HG02571 (cell line): ENCODE data around the gene PAAF1.
"Not testable (repeated sequence)": the region's sequence is repeated elsewhere in the genome, so short reads cannot be mapped to it uniquely, and the experiment has no call there.

ENCODE experiments used
- ATAC-seq: cut with Tn5 transposase; IDR thresholded peaks from one replicate; pipeline ENCODE4 v1.9.1; 2021; ENCODE audit warnings: mild to moderate bottlenecking, moderate library complexity; ENCODE audit not compliant: unreplicated experiment

Gene PAAF1

DNA sequence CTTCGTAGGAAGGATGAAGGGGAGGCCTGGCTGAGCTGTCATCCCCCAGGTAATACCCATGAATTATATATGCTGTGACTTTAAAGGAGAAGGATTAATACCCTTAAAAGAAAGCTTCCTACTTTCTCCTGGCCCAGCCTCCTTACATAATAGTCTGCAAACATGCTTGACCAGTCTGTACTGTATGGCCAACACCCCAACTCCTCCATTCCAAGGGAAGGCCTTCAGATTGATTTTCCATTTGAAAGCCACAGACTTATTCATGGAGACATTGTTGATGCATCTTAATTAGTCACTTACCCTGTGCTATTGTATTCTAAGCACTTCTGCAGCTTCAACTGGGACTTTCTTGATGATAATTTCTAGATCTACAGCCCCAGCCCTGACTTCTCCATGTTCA is 2.0 kb downstream of the PAAF1 start:
- ATAC-seq: no peak

DNA sequence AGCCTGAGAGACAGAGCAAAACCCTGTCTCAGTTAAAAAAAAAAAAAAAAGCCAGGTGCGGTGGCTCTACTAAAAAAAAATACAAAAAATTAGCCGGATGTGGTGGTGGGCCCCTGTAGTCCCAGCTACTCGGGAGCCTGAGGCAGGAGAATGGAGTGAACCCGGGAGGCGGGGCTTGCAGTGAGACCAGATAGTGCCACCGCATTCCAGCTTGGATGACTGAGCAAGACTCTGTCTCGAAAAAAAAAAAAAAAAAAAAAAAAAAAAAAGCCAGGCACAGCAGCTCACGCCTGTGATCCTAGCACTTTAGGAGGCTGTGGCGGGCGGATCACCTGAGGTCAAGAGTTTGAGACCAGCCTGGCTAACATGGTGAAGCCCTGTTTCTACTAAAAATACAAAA is 3.6 kb downstream of the PAAF1 start:
- ATAC-seq: not testable (repeated sequence)

DNA sequence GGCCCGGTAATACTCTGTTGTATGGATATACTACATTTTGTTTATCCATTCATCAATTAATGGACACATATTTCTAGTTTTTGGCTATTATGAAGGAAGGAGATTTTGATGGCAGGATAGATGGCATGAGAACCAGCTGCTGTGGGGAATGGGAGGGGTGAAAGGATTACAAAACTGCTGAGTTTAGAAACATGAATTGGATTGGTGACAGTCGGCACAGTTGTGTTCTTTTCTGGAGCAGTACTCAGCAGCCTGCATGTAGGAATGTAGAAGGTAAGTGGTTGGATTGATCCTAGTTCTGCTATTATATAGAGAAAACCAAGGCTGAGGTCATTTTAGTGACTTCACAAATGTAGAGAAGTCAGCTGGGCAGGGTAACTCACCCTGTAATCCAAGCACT is 7.1 kb downstream of the PAAF1 start:
- no peak for ATAC-seq

DNA sequence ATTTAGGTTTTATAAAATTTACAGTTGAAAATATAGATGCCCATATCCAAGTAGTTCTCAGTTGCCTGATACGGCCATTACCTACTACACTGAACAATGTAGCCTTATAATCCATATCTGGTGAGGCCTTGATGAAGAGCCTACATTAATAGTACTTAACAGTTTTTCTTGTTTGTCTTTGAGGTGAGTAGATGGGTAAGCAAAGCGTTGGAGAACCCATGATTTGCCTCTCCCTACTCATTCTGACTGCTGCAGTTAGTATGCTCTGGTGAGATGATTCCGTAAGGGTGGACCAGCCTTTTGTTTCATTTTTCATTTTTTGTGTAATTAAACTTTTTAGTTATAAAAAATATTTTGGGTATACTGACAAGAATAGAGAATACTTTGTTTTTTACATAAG is 11.4 kb downstream of the PAAF1 start:
- no peak for ATAC-seq

DNA sequence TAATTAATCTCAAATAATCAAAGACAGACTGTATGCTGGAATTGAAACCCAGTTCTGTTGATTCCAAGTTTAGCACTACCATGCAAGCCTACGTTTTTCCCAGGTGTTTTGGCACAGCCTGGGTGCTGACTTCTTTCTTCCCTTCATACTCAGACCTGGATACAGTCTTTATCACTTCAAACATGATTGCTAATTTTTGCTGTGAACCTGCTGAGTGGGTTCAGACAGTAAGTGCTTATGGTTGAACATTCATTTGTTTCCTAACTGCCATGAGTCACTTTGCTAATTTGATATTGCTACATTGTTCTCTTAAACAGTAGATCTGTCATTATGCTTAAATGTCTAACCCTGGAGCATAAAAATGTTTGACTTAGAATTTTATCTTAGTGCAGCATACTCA is 12.2 kb downstream of the PAAF1 start:
- no peak for ATAC-seq

DNA sequence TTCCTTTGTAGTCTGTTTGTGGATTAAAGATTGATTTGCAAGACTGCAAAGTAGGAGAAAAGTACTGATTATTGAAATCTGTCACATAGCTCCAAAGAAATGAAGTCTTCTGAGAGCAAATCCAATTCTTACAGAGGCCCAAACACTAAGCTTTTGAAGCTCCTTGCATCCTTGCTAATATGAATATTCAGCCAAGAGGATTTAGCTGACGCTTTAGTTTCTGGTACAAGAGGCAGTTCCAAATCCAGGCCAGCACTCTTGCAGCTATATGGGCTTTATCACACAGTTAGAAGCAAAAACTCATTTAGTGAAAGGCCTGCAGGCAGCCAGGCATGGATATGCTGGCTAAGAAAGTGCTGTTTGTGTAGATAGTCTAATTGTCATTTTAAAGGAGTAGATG is 12.7 kb downstream of the PAAF1 start:
- ATAC-seq: no peak

DNA sequence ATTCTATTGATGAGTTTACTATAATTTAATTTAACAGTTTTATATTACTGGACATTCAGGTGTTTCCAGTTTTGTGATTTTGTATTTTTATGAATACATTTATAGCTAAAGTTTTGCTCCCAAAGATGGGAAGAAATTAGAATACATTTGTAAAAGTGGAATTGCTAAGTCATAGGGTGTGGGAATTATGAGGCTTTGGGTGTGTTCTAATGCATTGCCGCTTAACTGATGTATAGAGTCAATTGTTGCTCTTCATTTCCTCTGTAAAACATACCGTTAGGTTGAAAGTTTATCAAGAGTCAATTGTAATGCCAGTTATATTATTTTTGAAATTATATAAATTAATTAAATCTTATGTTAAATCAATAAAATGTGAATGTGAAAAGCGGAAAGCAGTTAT is 16.2 kb downstream of the PAAF1 start:
- ATAC-seq: no peak

DNA sequence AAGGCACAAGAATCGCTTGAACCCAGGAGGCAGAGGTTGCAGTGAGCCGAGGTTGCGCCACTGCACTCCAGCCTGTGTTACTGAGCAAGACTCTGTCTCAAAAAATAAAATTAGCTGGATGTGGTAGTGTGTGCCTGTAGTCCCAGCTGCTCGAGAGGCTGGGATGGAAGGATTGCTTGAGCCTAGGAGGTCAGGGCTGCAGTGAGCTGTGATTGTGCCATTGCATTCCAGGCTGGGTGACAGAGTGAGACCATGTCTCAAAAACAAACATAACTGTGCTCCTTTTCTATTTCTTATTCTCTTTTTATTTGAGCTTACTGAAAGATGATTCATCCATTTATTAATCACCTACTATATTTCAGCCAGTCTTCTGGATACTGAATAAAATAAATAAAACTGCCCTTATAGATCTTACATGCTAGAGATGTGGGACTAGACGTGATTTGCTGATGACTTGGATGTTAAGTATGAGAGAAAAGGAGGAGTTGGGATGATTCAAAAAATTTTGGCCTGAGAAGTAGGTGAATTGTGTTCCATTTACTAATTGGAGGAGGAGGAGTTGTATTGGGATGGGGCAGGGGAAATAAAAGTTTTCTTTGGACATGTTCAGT is 18.0 kb downstream of the PAAF1 start:
- ATAC-seq: no peak

DNA sequence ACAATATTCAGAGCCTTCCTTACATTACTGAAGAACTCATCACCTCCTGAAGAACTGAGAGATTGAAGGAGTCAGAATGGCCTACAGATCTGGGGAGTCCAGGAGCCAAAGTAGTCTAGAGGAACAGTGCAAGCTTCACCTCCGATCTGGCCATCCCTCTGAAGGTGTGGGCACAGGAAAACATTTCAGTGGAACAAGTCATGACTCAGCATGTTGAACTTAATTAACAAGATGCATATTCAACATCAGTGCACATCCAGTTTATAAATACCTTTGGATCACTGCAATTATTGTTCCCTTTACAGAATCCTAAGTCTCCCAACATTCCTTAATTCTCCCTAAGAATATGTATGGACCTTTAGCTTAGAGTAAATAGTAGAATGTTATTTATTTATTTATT is 25.5 kb downstream of the PAAF1 start:
- ATAC-seq: no peak

DNA sequence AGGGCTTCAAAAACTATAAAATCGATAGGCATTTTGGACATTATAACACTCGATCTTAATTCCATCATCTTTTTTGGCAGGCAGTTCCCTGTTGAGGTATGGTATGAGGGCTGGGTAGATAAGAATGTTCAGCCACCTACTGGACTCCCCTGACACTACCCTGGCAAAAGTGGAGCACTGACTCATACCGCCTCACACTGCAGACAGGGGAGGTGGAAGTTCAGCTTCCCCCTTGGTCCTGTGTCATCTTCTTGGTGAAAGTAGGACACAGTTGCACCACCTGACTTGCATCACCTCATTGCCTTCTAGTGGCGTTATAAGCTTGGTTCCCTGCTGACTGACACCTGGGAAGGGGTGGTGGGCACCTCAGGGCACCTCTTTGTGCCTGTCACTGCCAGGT is 30.4 kb downstream of the PAAF1 start:
- no peak for ATAC-seq

DNA sequence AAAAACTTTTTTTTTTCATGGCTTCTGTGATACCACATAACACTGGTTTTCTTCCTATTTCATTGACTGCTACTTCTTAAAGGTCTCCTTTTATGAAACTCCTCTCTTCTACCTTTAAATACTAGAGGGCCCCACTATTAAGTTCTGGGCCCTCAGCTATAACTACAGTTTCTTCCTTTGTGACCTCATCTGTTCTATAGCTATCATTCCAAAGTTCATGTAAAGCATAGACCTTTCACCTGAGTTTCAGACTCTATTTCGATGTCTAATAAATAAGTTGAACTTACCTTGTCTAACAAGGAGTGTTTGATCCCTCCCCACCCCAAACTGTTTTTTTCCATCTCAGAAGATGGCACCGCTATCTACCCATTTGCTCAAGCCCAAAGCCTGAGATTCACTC is 35.2 kb downstream of the PAAF1 start:
- no peak for ATAC-seq

DNA sequence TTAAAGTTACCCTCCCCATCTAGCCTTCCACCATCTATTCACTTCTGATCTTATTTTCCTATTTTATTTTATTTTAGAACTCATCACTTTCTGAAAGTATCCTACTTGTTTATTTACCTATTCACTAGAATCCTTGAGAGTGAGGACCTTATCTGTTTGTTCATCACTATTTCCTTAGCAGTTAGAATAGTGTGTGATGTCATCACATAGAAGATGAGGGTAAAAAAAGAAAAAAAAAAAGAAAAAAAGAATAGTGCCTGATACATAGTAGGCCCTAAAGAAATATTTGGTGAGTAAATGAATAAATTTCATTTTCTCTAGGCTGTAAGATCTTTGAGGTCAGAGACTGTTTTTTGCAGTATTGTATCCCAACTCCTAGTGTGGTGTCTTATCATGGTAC is 36.7 kb downstream of the PAAF1 start:
- ATAC-seq: no peak

DNA sequence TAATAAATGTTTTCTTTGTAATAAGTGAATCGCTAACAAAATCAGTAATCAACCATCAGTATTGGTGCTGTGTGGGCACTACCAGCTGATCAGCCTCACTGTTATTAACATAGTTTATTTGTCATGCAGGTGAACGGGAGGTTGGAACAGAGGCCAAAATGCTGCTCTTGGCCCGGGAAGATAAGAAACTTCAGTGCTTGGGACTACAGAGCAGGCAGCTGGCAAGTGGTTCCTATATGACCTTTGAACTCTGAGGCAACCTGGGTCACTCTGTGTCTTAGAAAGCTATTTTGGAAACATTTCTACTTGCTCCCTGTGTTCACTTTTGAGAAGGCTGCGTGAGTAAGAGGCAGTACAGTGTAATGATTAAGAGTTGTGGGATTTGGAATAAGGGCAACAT is 37.5 kb downstream of the PAAF1 start:
- no peak for ATAC-seq

DNA sequence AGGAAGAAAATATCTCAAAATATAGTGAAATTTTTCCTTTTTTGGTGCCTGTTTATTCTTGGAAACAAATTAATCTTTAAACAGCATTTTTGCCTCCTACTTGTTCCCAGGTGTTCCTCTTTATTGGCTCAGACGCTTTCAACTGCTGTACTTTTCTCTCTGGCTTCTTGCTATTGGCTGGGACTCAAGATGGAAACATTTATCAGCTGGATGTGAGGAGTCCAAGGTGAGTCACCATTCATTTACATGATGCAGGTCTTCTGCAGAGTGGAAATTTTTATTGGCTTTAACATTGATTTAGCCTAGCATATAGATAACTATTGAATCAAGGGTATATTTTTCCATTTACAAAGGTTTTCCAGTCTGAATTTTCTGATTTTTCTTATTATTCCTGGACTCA is 39.6 kb downstream of the PAAF1 start:
- ATAC-seq: no peak

DNA sequence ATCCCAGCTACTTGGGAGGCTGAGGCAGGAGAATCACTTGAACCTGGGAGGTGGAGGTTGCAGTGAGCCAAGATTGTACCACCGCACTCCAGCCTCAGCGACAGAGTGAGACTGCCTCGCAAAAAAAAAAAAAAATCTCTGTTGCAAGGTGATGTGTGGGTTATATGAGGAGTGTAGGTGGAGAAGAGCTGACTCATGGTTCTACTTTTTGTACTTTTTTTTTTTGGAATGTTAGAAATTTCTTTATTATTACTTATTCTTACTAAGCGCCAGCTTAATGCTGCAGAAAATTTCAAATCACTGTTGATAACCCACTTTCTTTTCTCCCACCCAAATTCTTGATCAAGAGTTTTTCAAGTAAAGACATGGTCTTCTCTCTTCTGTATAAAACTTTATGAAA is 44.4 kb downstream of the PAAF1 start:
- no peak for ATAC-seq

DNA sequence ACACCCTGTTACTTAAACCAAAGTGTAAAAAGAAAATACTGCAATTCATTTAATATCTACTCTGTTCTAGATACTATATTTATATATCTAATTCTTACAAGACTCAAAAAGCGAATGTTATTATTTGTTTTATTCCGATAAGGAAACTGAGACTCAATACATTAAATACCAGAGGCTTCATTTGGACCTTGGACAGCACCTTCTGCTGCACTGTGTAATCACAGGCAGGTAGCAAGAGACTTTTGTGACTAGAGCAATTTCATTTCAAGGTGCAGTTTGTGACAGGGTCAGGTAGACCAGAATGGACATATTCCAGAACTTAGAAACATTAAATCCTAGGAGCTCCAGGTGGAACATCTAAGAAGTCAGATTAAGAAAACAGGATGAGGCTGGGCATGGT is 52.6 kb downstream of the PAAF1 start:
- no peak for ATAC-seq

DNA sequence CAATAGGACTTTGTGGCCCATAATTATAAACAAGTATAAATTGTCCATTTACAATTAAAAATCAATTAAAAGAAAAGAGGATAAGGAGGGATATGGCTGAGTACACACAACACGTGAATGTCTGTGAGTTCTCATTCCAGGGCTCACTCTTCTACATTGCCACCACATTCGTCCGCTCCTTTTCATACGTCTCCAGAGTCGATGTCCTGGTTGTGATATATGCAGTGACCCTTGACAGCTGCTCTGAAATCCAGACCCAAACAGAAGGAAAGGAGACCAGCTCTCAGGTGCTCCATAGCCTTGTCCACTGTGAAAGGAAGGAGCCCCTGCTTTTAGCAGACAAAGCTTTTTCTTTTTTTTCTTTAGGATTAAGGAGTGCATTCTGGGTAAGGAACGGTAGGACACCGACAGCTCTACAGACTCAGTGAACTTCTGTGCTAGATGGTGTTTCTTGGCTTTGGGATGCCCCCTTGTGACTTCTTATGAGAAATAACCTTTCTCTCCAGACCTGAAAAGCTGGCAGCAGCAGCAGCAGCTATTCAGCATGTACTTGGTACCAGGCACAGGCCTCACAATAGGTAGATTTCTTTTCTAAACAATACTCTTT is 54.3 kb downstream of the PAAF1 start:
- ATAC-seq: no peak

DNA sequence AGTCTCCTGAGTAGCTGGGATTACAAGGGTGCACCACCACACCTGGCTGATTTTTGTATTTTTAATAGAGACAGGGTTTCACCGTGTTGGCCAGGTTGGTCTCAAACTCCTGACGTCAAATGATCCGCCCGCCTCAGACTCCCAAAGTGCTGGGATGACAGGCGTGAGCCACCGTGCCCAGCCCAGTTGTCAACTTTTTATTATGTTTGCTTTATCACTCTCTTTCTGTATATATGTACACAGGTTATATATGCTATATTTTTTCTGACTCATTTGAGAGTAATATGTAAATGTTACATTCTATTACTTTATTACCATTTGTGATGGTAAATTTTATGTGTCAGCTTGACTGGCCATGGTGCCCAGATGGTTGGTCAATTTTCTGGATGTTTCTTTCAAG is 55.2 kb downstream of the PAAF1 start:
- no peak for ATAC-seq

DNA sequence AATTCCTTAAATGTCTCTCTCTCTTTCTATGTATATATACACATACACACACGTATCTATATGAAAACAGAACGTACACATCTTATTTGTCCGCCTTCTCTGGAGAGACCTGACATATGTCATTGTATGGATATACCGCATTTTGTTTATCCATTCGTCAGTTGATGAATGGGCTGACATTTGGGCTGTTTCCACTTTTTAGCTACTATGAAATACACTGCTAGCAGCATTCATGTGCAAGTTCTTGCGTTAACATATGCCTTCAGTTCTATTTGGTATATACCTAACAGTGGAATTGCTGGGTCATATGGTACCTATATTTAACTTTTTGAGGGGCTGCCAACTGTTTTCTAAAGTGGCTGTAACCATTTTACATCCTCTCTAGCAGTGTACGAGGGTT is 56.0 kb downstream of the PAAF1 start:
- no peak for ATAC-seq

DNA sequence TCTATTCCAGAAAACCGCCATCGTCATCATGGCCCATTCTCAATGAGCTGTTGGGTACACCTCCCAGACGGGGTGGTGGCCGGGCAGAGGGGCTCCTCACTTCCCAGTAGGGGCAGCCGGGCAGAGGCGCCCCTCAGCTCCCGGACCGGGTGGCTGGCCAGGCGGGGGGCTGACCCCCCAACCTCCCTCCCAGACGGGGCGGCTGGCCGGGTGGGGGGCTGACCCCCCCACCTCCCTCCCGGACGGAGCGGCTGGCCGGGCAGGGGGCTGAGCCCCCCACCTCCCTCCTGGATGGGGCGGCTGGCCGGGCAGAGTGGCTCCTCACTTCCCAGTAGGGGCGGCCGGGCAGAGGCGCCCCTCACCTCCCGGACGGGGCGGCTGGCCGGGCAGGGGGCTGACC is 59.2 kb downstream of the PAAF1 start:
- ATAC-seq: not testable (repeated sequence)

DNA sequence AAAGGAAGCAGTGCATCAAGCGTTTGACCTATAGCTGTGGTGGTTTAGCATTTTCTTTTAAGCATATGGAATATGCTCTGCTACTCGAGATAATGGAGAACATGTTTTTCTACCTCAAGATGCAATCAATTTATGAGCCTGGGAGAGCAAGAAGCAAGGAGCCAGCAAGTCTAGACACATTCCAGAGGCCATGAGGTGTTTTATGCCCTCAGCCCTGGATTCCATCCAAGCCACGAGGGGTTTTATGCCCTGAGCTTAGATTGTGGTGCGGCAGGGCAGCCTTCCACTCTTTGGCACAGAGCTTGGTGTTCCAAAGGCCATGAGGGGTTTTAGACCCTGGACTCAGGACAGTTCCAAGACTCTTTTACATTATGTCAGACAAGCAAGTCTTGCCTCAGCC is 62.3 kb downstream of the PAAF1 start:
- ATAC-seq: no peak

DNA sequence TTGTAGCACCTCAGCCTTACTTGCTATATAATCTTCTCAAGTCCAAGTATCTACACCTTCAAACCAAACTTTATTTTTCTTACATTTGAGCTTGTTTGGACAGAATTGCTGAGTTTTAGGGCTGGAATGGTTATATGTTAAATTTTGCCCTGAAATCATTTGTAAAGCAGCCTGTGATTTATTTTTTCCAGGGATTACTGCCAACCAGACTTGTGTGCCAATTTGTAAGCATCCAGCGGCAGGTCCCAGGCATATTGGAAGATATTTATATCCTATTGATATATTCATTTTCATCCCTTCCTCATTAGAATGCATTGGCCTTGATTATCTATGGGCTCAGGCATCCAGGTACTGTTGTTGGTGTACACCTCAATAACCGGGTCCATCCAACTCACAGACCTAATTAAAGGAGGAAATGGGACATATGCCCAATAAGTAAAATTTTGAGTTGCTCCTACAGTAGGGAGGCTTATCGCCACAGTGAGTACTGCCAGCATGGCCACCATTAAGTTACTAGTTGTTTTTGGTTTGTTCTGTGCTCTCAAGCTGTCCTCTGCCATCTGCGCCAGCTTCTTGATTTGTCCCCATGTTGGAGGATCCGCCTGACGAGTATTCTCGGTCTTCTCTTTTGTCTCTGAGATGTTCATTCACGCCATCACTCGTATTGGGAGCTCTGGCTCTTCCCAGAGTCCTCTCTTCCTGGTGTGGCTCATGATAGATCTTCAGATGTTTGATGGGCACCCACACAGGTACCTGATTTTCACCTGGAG is 64.2 kb downstream of the PAAF1 start:
- no peak for ATAC-seq

DNA sequence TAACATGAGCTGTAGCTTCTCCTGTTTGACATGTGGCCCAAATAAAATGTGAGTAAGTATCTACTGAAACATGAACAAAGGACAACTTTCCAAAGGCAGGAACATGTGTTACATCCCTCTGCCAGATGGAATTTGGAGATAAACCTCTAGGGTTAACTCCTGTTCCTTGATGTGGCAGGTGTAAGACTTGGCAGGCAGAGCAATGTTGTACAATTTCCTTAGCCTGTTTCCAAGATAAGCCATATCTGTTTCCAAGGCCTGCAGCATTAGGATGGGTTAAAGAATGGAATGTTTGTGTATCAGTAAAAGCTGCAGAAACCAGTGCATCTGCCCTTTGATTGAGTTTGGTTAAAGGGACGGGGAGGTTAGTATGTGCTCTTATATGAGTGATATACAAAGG is 65.2 kb downstream of the PAAF1 start:
- ATAC-seq: no peak
